NCI-H1092 treated with DMSO at 0.1 percent for 48 hours (cell line): ENCODE measurements around the gene PEF1.

ENCODE experiments used
- DNase-seq: peaks from one replicate; lab custom pipeline; 2025; lab: John Stamatoyannopoulos, UW

Gene PEF1

DNA sequence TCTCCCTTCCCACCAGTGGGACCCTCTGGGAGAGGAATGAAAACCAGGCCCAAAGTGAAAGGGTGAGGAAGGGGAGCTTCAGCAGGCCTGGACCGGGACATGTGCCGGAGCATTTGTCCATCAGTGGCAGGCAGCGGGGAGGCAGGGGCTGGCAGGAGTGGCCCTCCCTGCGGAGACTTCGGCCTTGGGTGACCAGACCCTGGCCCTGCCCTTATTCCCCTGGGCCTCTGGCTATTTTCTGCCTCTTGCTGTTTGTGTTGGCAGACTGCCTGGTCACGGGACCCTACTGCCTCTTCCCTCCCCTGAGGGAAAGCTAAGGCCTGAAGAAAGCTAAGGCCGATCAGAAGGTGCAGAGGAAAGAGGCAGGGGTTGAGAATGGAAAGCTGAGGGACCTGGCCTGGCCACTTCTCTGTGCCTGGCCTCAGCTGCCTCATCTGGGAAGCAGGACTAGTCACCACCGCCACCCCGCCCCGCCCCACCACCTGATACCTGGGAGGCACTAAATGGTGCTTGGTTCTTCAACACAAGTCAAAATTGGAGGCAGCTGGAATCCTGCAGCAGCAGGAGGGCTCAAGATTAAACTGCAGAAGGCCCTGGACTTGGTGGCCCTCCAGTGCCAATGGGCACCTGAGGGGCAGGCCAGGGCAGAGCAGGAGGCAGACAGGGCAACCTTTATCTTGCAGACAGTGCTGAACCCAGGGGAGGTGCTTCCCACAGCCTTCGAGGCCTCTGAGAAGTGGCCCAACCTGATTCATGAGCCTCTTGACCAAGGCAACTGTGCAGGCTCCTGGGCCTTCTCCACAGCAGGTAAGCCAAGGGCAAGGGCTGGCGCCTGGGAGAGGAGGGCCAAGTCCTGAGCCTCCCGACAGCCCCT, 60.4 kb downstream of the PEF1 start:
- peak; percentile 53 for DNase-seq

GRCh38 chr1:31583082-31583994, 61.3 kb downstream of the PEF1 start:
- no peak for DNase-seq

GRCh38 chr1:31581821-31582810, 62.6 kb downstream of the PEF1 start:
- no peak for DNase-seq

DNA sequence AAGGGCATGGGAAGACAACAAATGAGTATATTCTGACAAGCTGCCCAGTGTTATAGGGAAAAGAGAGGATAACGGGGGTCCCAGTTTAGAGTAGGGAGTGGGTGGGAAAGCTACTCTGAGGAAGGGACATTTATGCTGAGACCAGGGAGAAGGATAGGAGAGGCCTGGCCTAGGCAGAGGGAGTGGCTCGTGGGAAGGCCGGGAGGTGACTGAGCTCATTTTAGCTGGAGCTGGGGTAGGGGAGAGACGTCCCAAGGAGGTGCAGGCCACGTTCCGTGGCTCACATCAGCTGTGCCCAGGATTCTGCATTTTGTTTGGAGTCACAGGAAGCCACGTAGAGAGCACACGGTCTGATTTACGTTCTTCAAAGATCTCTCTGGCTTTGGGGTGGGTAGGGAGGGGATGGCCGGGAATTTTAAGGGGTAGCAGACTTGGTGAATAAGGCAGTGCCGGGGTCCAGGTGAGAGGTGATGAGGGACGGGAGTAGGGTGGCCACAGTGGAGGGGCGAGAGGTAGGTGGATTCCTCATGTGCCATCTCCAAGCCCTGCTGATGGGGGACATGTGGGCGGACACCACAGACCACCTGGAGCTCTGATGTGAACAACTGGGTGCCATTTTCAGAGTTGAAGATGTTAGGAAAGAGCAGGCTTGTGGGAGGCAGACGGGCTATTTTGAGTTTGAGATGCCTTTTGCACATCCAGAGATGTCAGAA, 63.6 kb downstream of the PEF1 start:
- DNase-seq: no peak

DNA sequence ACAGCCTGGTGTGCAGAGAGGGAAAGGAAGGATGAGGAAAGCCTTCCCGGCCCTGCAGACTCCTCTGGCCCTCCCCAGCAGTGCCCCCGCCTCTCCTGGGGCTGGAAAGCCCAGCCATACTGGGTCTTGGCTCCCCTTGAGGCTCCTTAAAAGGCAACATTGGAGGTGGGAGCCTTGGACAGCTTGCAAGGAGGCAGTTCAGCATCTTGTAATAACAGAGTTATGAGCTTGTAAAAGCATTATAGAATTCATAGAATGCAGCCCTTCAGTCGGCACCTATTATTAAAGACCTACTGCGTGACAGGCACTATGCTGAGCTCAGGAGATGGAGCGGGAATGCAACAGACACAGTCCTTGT, 64.2 kb downstream of the PEF1 start:
- DNase-seq: no peak
